ENCODE data around the gene UBE4B.
"Not testable (repeated sequence)": the region's sequence is repeated elsewhere in the genome, so short reads cannot be mapped to it uniquely, and the experiment has no call there.

UBE4B gene

DNA sequence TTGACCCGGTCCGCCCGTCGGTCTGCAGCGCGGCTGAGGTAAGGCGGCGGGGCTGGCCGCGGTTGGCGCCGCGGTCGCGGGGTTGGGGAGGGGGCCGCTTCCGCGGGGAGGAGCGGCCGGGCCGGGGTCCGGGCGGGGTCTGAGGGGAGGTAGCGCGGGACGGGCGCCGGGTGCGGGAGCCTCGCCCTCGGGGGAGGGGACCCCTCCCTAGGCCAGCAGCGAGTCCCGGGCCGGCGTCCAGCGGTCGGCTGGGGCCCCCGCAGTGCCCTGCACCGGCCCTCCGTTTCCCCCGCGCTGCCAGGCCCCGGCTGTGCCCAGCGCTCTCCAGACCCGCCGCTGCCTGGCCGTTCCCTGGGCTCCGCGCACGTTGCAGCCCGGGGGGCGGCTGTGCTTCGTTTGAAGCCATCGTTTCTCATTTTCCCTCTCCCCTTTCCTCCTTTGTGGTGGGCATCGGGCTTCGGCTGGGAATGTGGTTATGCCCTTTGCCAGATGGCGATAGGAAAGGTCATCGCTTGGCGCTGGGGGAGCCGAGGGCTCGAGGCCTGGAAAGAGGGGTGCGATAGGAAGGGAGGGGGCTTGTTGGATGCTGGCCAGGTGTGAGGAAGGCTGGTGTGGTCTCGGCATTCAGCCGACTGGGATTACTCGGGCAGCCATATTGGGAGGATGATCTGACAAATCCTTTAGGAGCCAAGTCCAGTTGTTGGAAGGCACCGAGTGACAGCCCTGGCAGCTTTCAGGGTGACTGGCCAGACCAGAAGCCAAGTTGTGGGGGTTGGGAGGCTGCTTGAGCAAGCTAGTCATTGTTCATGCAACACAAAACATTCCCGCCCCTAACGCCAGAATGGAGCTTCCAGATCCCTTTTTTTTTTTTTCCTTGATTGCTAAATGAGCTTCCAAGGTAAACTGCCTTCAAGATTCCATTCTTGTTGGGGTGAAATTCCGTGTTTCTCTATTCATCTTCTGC is 178.4 kb downstream of the UBE4B start:
- peak; percentile 91 for DNase-seq (ENCODE audit: low spot score)

GRCh38 chr1:10211805-10212410 is 179.2 kb downstream of the UBE4B start:
- no peak for DNase-seq (ENCODE audit: low spot score)

DNA sequence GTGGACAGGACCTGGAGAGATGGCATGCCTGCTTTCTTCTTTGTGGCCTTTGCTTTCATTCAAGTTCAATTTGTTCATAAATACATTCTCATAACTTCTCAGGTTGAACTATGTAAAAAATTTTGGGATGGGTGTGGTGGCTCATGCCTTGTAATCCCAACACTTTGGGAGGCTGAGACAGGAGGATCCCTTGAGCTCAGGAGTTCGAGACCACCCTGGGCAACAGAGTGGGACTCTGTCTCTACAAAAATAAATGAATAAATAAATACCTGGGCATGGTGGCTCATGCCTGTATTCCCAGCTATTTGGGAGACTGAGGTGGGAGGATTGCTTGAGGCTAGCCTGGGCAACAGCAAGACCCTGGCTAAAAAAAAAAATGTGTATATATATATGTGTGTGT is 179.7 kb downstream of the UBE4B start:
- DNase-seq (ENCODE audit: low spot score) = no peak

DNA sequence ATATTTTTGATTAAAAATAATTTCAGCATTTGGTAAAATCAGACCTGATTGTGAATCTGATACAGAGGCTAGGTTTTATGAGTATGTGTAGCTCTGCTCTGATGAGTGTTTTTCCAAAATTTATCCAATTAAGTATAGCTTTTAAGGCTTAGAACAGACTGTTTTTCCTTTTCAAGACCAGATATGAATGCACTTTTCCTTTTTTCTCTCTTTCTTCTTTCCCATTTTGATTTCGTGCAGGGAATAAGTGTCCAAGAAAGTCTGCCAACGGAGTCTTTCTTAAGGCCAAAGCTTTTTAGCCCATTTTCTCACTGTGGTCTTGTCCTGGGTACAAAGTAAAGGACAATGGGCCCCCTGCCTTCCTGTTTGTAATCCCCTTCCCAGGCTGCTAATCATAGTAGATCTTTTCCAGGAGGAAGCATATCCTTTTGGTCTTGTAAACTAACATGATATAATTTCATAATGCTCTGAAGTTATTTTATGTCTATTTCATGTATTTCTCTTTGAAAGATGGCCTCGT is 180.5 kb downstream of the UBE4B start:
- no peak for DNase-seq (ENCODE audit: low spot score)

GRCh38 chr1:10216090-10216749 is 183.5 kb downstream of the UBE4B start:
- no peak for DNase-seq (ENCODE audit: low spot score)

DNA sequence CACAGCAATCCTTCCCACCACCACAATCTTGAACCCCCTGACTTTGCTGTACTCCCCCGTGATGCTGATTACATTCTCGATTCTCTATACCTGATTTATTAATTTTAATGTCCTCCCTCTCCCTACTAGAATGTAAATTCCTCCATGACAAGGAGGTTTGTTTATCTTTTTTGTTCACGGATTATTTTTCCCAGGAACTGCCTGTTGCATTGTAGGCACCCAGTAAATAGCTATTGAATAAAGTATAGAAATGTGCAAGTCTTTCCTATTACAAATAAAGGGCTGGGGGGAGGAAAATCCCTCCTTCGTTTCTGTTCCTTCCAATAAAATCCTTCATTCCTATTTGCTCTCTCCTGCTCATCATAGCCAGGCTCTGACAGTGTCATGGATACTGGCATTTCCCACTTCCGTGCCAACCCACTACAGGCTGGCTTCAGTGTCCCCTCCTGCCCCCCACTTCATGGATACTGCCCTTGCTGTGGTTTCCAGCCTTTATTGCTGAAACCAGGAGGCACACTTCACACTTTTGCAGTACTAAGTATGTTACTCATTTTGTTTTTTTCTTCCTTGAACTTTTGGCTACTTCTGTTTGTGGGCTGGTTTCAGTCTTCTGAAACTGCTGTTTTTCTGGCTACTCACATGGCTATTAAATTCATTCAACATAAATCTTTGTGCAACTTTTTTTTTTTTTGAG is 185.1 kb downstream of the UBE4B start:
- no peak for DNase-seq (ENCODE audit: low spot score)

DNA sequence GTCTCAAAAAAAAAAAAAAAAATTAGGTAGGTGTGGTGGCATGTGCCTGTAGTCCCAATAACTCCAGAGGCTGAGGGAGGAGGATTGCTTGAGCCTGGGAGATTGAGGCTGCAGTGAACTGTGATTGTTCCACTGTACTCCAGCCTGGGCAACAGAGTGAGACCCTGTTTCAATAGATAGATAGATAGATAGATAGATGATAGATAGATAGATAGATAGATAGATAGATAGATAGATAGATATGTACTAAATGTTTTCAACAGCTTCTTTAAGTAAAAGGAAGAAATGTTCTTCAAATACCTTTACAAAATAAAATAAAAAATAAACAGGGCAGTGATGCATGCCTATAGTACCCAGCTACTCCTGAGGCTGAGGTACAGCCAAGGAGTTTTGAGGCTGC is 187.4 kb downstream of the UBE4B start:
- DNase-seq (ENCODE audit: low spot score) = no peak

- not testable (repeated sequence) for DNase-seq (ENCODE audit: low spot score)
Observed at GRCh38 chr1:10220657-10221056, 187.9 kb downstream of the UBE4B start.

- DNase-seq (ENCODE audit: low spot score) = no peak
Observed at GRCh38 chr1:10225573-10225972, 192.8 kb downstream of the UBE4B start.

DNA sequence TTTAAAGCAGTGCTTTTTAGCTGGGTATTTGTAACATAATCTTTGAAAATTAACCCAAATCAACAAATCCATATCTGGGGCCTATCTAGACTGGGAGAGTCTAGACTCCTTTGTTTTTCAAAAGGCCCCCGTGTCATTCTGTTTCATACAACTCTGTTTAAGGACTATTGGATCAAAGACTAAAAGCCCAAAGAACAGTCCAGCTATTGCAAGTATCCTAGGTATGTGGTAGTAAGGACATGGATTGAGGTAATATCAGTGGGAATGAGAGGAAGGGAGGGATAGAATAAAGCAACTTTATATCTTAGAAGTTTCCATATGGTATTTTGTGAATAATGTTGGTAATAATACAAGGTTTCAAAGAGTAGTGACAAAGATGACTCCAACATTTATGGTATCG is 195.8 kb downstream of the UBE4B start:
- no peak for DNase-seq (ENCODE audit: low spot score)

GRCh38 chr1:10229903-10230302 is 197.1 kb downstream of the UBE4B start:
- no peak for DNase-seq (ENCODE audit: low spot score)

Data from cerebellar cortex (tissue), 1 donor.